Measurements from ENCODE around the gene NUP50.
"Not testable (repeated sequence)": the region's sequence is repeated elsewhere in the genome, so short reads cannot be mapped to it uniquely, and the experiment has no call there.

Gene NUP50

DNA sequence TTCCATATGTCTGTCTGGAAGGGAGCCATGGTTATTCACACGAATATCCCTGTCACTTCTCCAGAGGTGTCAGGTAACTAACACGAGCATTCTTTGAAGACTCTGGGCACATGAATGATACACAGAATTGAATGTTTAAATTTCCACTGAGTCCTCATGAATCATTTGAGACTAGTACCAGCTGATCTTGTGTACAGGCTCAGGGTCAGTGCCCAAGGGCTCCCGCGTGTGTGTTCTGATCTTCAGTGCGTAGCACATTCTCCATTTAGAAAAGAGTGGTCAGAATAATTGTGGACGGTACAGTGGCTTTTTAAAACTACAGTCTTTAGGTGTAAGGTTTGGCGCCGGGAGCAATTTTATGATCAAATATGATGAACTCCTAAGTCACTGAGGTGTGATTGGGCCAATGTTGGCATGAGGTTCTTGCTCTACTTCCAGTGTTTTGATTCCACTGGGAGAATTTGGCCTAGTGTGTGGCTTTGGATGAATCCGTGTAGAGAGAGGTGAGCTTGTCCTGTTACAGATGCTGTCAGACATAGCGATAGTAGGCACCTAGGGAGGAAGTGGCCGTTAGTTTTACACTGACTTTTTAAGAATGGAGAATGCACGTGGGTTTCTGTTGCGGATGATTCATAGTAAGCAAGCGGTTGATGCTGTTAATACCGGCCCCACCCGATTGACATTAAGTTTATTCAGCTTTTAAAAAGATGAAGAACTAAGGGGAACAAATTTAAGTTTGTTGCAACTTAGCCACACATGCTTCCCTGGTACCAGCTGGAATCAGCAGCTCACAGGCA, 22.2 kb downstream of the NUP50 start:
- no peak for TF ChIP-seq CTCF (IDR thresholded peaks at IDR 0.05; ENCODE audit: low read depth, low read length)
- no peak for DNase-seq (ENCODE audit: extremely low read depth, low read depth)

DNA sequence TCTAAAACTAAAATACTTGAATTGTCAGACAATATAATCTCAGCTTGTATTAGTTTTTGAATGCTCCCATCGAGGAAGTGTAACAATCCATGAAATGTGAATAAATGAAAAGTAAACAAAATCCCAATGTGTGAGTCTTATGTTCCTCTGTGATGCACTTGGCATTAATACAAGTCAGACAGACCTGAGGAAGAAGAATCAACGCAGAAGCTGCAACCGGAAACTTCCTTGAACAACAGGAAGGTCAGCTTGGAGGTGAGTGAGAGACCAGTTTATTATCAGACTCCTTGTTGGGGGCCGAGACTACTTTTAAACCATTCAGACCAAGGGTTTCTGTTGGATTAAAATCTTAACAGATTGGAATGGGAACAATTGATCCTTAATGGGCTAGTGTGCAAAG, 24.2 kb downstream of the NUP50 start:
- no peak for DNase-seq (ENCODE audit: extremely low read depth, low read depth)
- TF ChIP-seq CTCF (IDR thresholded peaks at IDR 0.05; ENCODE audit: low read depth, low read length): no peak

DNA sequence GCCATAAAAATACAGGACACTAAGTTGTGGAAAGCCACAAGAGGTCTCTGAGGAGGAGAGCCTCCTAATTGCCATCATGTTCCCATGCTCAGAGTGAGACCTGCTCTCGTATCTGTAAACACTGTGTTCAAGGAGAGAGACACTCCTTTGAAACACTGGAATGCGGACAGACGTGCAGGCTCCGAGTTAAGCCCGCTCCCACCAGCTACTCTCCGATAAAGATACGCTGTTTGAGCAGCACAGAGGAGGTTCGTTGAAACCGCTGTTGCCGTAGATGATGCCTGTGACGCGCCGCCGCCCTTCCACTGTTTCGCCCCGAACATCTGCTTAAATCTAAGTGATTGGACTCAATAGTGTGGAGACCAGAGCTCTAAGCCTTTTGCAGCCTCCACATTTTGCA, 25.1 kb downstream of the NUP50 start:
- no peak for DNase-seq (ENCODE audit: extremely low read depth, low read depth)
- TF ChIP-seq CTCF (IDR thresholded peaks at IDR 0.05; ENCODE audit: low read depth, low read length): no peak

GRCh38 chr22:45190202-45190872, 26.6 kb downstream of the NUP50 start:
- TF ChIP-seq CTCF (IDR thresholded peaks at IDR 0.05; ENCODE audit: low read depth, low read length): no peak
- DNase-seq (ENCODE audit: extremely low read depth, low read depth): no peak

DNA sequence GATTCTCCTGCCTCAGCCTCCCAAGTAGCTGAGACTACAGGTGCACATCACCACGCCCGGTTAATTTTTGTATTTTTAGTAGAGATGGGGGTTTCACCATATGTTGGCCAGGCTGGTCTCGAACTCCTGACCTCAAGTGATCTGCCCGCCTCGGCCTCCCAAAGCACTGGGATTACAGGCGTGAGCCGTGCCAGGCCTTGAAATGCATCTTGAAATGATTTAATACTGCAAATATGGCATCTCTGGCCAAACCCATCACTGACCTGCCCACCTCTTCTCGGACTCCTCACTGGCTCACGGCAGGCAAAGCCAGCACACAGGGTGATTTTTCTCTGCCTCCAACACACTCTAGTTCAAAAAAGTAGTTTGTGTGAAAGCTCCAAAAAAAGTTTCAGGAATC, 28.0 kb downstream of the NUP50 start:
- not testable (repeated sequence) for DNase-seq (ENCODE audit: extremely low read depth, low read depth)

DNA sequence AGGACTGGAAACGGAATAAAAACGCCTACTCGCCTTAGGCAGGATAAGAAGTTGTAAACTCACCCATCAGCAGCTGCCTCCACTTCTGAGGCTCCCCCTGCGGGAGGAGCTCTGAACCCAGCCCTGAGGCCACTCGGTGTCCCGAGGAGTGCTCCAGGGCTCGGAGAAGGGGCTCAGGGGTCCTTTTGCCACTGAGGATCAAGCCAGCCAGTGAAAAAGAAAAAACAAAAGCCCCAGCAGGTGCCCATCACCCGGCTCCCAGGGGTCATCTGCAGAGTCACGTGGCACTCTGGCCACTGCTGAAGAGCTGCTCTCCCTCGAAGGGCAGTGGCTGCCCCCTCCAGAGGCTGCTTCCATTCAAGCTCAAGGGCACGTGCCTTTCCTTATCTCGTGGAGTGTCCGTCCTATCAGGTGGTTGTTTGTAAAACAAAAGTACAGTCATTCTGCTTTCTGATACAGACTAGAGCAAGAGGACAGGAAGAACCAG, 29.0 kb downstream of the NUP50 start:
- DNase-seq (ENCODE audit: extremely low read depth, low read depth): no peak
- TF ChIP-seq CTCF (IDR thresholded peaks at IDR 0.05; ENCODE audit: low read depth, low read length): no peak

GRCh38 chr22:45194686-45195085, 31.0 kb downstream of the NUP50 start:
- no peak for TF ChIP-seq CTCF (IDR thresholded peaks at IDR 0.05; ENCODE audit: low read depth, low read length)
- no peak for DNase-seq (ENCODE audit: extremely low read depth, low read depth)

Measured in AG09319 (cell line).